Omental fat pad (tissue), 4 donors: ENCODE results near the gene NUDCD3. TPM values are rescaled to one million over a fixed set of nuclear protein-coding genes. Genes with fewer than 3 reads are reported as not detected.
"Not testable (repeated sequence)": the region's sequence is repeated elsewhere in the genome, so short reads cannot be mapped to it uniquely, and the experiment has no call there.

ENCODE experiments used
- ATAC-seq: fragments of 150-250 bp; one replicate; pipeline ENCODE4 v1.9.1; 2016; ENCODE audit warnings: mild to moderate bottlenecking, moderate library complexity; ENCODE audit not compliant: low FRiP score
- DNase-seq: peaks from one replicate; pipeline ENCODE4 v3.0.0-alpha.2; 2019; ENCODE audit warnings: low spot score
- CTCF ChIP-seq, 3 donors: fragments of 450-650 bp; IDR thresholded peaks; one replicate each; pipeline ENCODE4 v1.5.1; 2016 to 2017; ENCODE audit warnings: antibody characterized with exemption in 3 of 3, mild to moderate bottlenecking in 3 of 3, moderate library complexity in 2 of 3
- total RNA-seq, 4 donors: library from RNA; depleted of rRNA; stranded (reverse); fragments of >200 nt; gene quantifications; one replicate each; pipeline ENCODE4 v1.1.0, GENCODE V29; 2016

The NUDCD3 gene
- total RNA-seq, 4 donors from 2014 or later: 49.3 to 57.2 (median 56.3) TPM

- no peak for TF ChIP-seq CTCF (IDR thresholded peaks at IDR 0.05)
- DNase-seq: no peak
- ATAC-seq: no peak
Observed at GRCh38 chr7:44433255-44434022, 57.0 kb downstream of the NUDCD3 start.

GRCh38 chr7:44432381-44432977 is 58.0 kb downstream of the NUDCD3 start:
- no peak for TF ChIP-seq CTCF (IDR thresholded peaks at IDR 0.05)
- DNase-seq (no peak), ATAC-seq (no peak)

GRCh38 chr7:44431091-44431608 is 59.3 kb downstream of the NUDCD3 start:
- DNase-seq: no peak
- no peak for ATAC-seq
- TF ChIP-seq CTCF (IDR thresholded peaks at IDR 0.05): no peak

GRCh38 chr7:44430054-44430453 is 60.4 kb downstream of the NUDCD3 start:
- no peak for ATAC-seq
- no peak for DNase-seq
- TF ChIP-seq CTCF (IDR thresholded peaks at IDR 0.05): no peak

GRCh38 chr7:44424762-44425161 is 65.7 kb downstream of the NUDCD3 start:
- not testable (repeated sequence) for DNase-seq, ATAC-seq

- ATAC-seq: no peak
- TF ChIP-seq CTCF (IDR thresholded peaks at IDR 0.05): no peak
- no peak for DNase-seq
Observed at GRCh38 chr7:44416941-44417340, 73.5 kb downstream of the NUDCD3 start.

GRCh38 chr7:44415510-44415909 is 74.9 kb downstream of the NUDCD3 start:
- DNase-seq (no peak), ATAC-seq (no peak)
- TF ChIP-seq CTCF (IDR thresholded peaks at IDR 0.05): no peak
